Measurements from ENCODE around the gene GPSM1. TPM values are rescaled to one million over a fixed set of nuclear protein-coding genes. Genes with fewer than 3 reads are reported as not detected.

Gene GPSM1
- total and polyA plus RNA-seq, 8 donors, result 3.5 to 17.4 (median 12.1) TPM

DNA sequence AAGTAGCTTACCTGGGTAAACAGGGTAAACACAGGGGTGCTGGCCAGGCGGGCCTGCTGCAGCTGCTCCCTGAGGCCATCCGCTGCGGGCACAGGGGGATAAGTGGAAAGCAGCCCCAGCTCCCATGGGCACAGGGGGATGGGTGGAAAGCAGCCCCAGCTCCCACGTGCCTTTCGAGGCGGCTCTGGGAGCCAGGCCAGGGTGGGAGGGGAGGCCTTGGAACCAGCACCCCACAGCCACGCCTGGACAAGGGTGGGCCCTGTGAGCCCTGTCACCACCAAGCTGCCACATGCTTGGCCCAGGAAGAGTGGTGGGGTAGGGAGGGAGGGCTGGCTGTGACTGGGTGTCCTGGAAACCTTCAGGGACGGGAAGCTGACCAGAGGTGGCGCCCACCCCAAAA is 54.0 kb downstream of the GPSM1 start:
- DNase-seq, result no peak
- no peaks in the 10 kb centered on the region for H3K27me3 ChIP-seq
- no peak overlapping the region for H3K4me3 ChIP-seq
- intact Hi-C loops (cut with DNase I; ENCODE audit: low total_unique reads), result no loop called here
- WGBS, 5 donors, result 78 to 88% (median 84%) methylated on average over 8 to 9 of the region's 9 CpGs
- peaks cover 34 to 88% (median 86%) of the 10 kb centered on the region in 4 donors for H3K36me3 ChIP-seq
- no peaks in the 10 kb centered on the region for H3K4me1 ChIP-seq
- TF ChIP-seq, protein P1, sequence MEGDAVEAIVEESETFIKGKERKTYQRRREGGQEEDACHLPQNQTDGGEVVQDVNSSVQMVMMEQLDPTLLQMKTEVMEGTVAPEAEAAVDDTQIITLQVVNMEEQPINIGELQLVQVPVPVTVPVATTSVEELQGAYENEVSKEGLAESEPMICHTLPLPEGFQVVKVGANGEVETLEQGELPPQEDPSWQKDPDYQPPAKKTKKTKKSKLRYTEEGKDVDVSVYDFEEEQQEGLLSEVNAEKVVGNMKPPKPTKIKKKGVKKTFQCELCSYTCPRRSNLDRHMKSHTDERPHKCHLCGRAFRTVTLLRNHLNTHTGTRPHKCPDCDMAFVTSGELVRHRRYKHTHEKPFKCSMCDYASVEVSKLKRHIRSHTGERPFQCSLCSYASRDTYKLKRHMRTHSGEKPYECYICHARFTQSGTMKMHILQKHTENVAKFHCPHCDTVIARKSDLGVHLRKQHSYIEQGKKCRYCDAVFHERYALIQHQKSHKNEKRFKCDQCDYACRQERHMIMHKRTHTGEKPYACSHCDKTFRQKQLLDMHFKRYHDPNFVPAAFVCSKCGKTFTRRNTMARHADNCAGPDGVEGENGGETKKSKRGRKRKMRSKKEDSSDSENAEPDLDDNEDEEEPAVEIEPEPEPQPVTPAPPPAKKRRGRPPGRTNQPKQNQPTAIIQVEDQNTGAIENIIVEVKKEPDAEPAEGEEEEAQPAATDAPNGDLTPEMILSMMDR (IDR thresholded peaks at IDR 0.05), result no peak
- TF ChIP-seq POLR2A (IDR thresholded peaks at IDR 0.05) (no peak), EP300 (IDR thresholded peaks at IDR 0.05) (no peak), POLR2AphosphoS5 (IDR thresholded peaks at IDR 0.05) (no peak)
- H3K9me3 ChIP-seq, result no peaks in the 10 kb centered on the region
- H3K27ac ChIP-seq, result no peak overlapping the region

DNA sequence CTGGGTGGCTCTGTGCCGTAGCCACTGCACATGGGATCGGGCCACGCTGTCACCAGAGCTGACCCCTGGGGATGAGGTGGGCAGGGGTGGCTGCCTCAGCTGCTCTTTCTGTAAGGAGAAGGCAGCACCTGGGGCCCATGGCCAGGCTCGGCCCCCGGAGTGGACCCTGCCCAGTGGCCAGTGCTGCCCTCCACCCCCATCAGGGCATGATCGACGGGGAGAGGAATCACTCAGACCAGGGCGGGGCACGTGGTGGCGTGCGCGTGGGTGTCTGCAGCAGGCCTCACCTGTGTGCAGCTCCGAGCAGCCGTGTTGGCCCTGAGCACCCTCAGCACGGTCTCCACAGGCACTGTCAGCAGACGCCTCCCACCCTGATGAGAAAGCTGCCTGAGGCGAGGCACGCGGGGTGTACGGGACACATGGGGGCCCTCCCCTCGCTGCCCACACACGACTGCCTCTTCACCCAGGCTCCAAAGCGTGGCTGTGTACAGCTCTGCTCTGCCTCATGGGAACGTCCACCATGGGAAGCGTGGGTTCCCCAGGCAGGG is 54.7 kb downstream of the GPSM1 start:
- 83 to 97% (median 92%) methylated on average over 9 to 25 of the region's 25 CpGs for WGBS, 5 donors

DNA sequence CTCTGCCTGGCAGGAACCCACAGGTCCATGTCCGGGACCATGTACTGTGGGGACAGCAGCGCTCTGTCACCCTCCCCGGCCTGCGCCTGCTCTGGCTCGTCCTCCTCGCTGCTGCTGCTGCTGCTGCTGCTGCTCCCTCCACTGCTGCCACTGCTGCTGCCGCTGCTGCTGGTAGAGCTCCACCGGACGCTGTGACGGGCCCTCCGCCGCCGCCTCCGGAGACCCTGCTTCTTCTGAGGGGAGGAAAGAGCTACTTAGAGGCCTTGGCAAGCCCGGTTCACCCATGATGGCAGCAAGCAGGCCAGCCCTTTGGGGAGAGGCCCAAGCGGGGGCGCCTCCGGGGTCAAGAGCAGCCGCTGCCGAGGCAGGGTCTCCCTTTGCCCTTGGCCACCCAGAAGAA is 56.1 kb downstream of the GPSM1 start:
- Histone ChIP-seq H3K27me3 (no peaks in the 10 kb centered on the region), H3K9me3 (no peaks in the 10 kb centered on the region), H3K36me3 (peaks cover 39 to 100% (median 100%) of the 10 kb centered on the region in 4 donors), H3K27ac (no peak overlapping the region), H3K4me1 (no peaks in the 10 kb centered on the region), H3K4me3 (no peak overlapping the region)
- TF ChIP-seq POLR2AphosphoS5 (IDR thresholded peaks at IDR 0.05), result no peak
- TF ChIP-seq POLR2A (IDR thresholded peaks at IDR 0.05), result no peak
- TF ChIP-seq, protein P1 (IDR thresholded peaks at IDR 0.05), result no peak
- TF ChIP-seq EP300 (IDR thresholded peaks at IDR 0.05), result no peak
- intact Hi-C loops (cut with DNase I; ENCODE audit: low total_unique reads), result no loop called here
- DNase-seq, result no peak
- 96 to 98% (median 97%) methylated on average over 8 to 20 of the region's 20 CpGs for WGBS, 5 donors

More for the DNA sequence above, 54.7 kb downstream of the GPSM1 start:
- Histone ChIP-seq H3K9me3 (no peaks in the 10 kb centered on the region), H3K27me3 (no peaks in the 10 kb centered on the region), H3K4me1 (no peaks in the 10 kb centered on the region), H3K27ac (no peak overlapping the region), H3K36me3 (peaks cover 34 to 95% (median 93%) of the 10 kb centered on the region in 4 donors), H3K4me3 (no peak overlapping the region)
- TF ChIP-seq POLR2A (IDR thresholded peaks at IDR 0.05) (no peak), POLR2AphosphoS5 (IDR thresholded peaks at IDR 0.05) (no peak), EP300 (IDR thresholded peaks at IDR 0.05) (no peak)
- TF ChIP-seq, protein P1 (IDR thresholded peaks at IDR 0.05), result no peak
- intact Hi-C loops (cut with DNase I; ENCODE audit: low total_unique reads), result no loop called here
- DNase-seq, result no peak

DNA sequence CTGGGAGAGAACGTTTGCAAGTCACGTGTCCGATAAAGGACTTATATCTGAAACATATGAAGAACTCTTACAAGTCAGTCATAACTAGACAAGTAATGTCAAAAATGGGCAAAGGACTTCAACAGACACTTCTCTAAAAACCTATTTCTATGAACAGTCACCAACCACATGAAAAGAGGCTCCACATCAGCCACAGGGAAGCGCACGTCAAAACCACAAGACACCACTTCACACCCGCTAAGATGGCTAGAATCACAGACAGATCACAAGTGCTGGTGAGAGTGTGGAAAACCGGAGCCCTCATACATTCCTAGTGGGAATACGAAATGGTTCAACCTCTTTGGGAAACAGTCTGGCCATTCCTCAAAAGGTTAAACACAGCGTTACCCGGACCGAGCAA is 57.7 kb downstream of the GPSM1 start:
- Histone ChIP-seq H3K4me1 (no peaks in the 10 kb centered on the region), H3K9me3 (no peaks in the 10 kb centered on the region), H3K27me3 (no peaks in the 10 kb centered on the region), H3K36me3 (peaks cover 45 to 100% (median 100%) of the 10 kb centered on the region in 4 donors), H3K27ac (no peak overlapping the region), H3K4me3 (no peak overlapping the region)
- WGBS, 5 donors, result 74 to 89% (median 85%) methylated on average over 11 of the region's 11 CpGs
- intact Hi-C loops (cut with DNase I; ENCODE audit: low total_unique reads), result no loop called here
- DNase-seq, result no peak
- TF ChIP-seq, protein P1 (IDR thresholded peaks at IDR 0.05), result no peak
- no peak for TF ChIP-seq EP300 (IDR thresholded peaks at IDR 0.05)
